Fibroblast of skin of abdomen (primary cell): ENCODE results near the gene ALK.

Source experiments
- DNase-seq: peaks from one replicate; pipeline ENCODE4 v3.0.0-alpha.2; 2013

Gene ALK

GRCh38 chr2:29525921-29526320, 395.5 kb downstream of the ALK start:
- no peak for DNase-seq

DNA sequence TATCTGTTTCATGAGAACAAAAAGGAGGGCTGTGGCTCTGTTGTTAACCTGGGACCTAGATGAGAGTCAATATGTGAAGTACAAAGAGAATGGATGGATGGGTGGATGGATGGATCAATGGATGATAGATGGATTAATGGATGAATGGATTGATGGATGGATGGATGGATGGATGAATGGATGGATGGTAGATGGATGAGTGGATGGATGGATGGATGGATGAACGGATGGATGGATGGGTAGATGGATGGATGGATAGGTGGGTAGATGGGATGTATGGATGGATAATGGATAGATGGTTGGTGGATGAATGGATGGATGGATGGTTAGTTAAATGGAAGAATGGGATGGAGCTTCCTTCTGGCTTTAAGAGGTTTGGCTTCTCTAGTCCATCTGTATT, 396.7 kb downstream of the ALK start:
- no peak for DNase-seq

GRCh38 chr2:29522951-29523669, 398.3 kb downstream of the ALK start:
- peak; percentile 75 for DNase-seq

GRCh38 chr2:29520001-29520400, 401.4 kb downstream of the ALK start:
- DNase-seq, result peak; percentile 84

DNA sequence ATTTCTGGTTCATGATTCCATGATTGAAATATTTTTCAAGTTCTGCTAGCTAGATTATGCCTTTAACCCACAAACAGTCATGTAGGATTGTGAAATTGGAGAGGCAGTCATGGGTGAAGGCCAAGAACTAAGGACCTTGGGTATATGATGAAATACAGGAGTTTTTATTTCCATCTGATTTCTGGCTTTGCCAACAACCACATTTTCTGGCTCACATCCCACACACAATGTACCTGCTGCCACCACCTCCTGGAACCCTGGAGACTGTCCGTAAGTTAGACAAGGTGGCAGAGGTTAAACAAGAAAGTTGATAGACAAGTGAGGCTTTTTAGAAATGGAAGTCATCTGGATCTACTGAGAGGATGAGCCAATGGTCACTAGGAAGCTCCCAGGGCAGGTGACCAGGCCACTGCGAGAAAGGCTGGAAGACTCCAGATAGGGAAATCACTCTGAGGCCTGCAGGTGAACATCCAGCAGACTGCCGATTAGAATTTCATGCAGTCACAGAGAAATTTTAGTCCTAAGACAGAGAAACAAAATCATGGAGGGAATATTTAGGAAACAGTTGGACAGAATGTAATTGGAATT, 402.0 kb downstream of the ALK start:
- DNase-seq, result peak; percentile 91

DNA sequence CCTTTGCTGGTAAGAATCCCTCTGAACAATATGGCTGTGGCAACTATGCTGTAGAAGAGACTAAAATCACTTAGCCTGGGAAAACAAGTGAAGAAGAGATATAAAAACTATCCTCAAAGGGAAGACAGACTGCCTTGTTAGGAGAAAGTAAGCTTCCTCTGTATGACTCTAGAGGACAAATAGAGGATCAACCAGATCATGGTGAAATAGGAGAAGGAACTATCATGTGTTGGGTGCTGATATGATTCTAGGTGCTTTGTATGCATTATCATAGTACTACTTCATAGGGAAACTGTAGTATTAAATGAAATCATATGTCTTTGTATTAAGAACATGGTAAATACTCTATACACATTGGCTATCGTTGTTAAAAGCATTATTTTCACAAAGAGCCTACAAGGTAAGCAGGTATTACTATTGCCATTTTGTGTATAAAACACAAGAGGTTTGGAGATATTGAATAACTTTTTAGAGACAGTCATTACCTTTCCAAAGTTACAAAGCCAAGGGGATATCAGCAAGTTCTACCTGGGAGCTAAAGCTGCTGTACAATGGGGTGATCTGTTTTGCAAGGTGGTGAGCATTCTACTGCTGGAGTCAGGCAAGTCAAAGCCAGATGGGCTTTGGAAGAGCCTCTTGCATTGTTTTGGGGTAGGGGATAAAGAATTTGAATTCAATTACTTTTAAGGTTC, 402.6 kb downstream of the ALK start:
- DNase-seq, result no peak

DNA sequence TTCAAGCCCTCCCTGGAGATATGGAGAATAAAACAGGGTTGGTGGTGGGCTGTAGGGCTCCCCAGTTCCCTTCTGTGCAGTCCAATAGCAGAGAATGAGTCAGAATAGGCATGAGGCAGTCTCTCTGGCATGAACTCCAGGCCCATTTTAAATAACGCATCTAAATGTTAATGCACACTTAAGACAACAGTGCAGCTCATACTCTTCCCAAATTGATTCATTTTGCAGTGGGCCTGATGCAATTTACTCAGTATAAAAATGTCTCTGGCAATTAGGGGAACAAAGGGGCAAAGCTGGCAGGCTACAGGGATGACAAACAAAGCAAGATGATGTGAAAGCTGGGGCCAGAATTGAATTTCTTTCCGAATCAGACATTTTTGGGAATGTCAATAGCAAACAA, 403.4 kb downstream of the ALK start:
- DNase-seq, result peak; percentile 73

DNA sequence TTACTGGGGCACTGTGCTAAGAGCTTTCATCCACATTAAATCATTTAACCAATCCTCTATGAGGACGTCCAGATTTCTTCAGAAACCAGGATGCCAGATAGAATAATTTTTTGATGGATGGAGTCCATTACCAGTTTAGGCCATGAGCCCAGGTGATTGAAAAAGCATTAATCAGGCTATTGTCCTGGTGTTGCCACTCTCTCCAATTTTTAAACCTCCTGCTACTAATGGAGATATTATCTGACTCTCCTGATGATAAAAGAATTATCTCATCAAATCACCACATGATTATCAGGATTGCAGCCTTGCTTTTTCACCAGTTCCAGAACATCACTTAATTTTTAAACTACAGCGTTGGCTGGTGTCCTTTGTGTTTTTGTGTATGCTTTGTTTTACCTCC, 404.0 kb downstream of the ALK start:
- DNase-seq, result no peak

DNA sequence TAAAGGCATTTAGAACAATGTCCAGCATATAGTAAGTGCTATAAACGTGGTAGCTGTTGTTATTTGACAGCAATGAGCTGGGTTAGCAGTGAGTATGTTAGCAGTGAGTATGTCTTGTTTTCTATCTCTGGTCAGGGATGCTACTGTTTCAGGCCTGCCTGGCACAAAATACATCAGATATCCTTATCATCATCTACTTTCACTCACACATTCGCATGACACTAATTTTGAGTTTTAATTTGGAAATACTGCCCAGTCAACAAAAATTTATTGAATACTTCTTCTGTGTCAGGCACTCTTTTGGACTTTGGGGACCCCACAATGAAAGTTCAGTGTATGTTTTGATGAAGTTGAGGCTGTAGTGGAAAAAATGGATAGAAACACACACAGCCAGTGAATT, 404.6 kb downstream of the ALK start:
- no peak for DNase-seq

DNA sequence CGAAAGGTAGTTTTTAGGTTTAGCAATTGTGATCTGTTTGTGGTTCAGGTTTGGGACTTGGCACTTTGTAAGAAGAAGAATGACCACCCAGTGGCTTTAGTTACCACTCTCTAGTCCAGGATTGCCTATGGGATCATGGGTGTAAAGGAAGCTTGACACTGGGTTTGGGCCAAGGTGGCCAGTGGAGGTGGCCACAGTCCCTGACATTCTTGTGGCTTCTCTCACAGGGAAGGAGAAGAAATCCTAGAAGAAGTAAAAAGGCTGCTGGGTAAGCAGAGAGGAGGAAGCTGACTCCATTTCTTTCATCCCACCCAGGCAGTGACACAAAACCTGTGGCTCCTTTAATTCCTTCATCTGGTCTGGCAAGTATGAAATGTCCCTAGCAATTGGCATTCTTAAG, 411.5 kb downstream of the ALK start:
- no peak for DNase-seq

GRCh38 chr2:29509397-29509796, 412.0 kb downstream of the ALK start:
- peak; percentile 56 for DNase-seq

- no peak for DNase-seq
Observed at GRCh38 chr2:29504746-29505145, 416.6 kb downstream of the ALK start.

DNA sequence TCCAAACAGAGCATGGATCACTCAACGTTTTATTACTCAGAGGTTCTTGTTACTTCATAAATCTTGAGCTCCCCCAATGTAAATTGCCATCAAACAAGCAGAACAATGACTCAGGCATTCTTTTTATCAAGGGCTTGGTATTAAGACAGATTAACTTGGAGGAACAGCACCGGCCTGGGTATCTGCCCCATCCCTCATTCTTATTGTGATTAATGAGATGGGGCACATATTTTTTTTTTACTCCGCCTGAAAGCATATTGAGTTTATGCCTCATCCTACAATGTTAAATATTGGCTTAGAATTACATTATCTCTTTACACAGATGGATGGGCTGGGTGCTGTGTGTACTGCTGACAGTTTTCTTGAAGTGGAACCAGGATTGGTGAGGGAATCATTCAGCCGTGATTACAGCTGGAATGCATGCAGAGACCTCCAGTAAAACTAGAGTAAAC, 418.9 kb downstream of the ALK start:
- DNase-seq, result peak; percentile 96

GRCh38 chr2:29497375-29497774, 424.0 kb downstream of the ALK start:
- no peak for DNase-seq

GRCh38 chr2:29496198-29496597, 425.2 kb downstream of the ALK start:
- DNase-seq, result no peak

DNA sequence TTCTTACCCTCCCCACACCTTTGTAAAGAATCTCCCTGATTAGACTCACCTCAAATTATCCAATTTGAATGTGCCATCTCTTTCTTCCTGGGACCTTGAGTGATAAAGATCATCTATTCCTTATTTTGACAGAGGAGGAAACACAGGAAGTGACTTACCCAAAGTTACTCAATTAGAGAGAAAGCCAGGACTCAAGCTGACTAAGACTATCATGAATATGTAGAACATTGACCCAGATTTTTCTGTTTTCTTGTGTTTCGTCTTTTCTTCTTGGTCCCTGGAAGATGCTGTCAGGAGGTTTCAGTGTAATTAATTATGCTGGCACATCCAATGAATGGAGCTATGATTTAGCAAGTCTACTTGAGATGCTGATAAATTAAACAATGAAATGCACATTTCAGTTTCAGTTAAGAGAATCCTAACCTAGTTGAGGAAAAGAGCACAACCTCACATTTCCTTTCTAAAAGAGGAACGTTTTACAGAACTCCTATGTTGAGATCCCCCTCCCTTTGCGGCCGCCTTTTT, 425.8 kb downstream of the ALK start:
- DNase-seq, result peak; percentile 33

DNA sequence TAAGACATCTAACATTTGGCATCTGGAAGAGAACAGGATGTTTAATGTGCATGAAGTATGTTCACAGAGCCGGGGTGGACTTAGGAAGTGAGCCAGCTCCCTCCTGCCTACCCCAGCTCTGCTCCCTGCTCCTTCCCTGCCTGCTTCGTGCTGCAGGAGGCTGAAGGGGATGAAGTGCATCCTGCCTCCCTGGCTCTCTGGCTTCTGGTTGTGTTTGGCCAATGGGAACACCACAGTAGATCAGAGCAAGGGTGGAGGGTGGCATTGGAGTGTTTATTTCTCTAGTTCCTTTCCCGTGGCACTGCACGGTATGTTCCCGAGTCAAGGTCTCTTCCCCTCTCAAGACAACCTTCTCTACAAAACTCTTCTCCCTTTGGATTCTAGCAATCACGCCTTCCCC, 426.3 kb downstream of the ALK start:
- DNase-seq, result peak; percentile 45

DNA sequence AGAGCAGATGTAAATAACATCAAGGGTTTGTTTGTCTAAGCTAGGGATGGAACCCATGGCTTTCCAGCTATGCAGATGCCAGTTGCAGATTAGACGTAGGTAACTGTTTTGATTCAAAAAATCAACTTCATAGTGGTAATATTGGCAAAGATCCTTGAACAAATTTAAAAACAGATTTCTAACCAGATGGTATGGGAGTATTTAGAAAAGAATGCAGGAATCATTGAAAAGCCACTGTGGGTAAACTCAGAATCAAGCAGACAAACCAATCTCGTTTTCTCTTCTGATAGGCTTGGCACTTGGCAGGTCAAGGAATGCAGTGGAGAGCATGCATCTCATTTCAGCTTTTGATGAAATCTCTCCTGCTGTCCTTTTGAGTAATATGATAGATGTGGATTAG, 428.7 kb downstream of the ALK start:
- DNase-seq, result no peak

- no peak for DNase-seq
Observed at GRCh38 chr2:29490045-29490444, 431.3 kb downstream of the ALK start.

- DNase-seq, result no peak
Observed at GRCh38 chr2:29489568-29489967, 431.8 kb downstream of the ALK start.

DNA sequence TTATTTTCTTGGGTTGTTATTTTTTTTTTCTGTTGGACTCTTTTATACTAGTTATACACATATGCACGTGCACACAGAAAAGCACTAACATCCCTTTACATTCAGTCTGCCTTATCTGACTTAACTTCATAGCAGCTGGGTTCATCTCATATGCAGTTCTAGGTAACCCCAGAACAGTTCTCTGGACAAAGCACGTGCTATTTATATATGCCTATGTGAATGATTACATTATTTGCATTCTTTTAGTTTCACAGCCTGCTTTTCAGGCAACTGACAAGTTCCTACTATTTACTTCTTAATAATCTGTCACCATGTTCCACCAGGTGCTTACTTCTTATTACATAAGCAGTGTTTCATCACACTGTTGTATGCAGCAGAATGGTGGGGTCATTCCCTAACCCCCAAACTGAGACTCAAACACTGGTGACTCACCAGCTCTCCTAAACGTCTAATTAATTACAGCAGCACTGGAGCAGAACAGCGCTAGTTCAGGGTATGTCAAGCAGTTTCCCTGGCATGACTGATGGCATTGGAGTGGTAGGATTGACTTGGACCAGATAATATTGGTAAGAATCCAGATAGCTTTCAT, 433.3 kb downstream of the ALK start:
- DNase-seq, result peak; percentile 83

GRCh38 chr2:29485631-29486030, 435.8 kb downstream of the ALK start:
- DNase-seq, result no peak

DNA sequence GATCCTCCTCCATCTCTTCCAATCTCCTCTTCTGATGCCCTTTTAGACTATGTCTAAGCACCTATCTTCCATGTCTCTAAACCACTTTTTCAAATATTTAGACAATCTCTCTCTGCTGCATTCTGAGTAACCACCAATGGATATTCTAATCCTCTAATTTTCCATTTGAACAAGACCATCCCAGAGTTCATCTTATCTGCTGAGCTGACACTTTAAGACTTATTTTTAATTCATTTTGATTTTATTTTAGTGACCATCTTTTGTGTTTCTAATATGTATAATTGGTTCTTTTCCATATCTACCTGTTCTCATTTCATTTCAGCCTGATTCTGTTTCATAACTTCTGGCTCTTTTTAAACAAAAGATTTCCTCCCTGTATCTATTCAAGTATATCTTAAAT, 436.3 kb downstream of the ALK start:
- DNase-seq, result no peak
